Epidermal melanocyte (primary cell): ENCODE measurements around the gene CAMK2A.

ENCODE experiments used
- DNase-seq: peaks from one replicate; pipeline ENCODE4 v3.0.0; 2011; ENCODE audit warnings: low spot score; ENCODE audit not compliant: insufficient read length

Gene CAMK2A

DNA sequence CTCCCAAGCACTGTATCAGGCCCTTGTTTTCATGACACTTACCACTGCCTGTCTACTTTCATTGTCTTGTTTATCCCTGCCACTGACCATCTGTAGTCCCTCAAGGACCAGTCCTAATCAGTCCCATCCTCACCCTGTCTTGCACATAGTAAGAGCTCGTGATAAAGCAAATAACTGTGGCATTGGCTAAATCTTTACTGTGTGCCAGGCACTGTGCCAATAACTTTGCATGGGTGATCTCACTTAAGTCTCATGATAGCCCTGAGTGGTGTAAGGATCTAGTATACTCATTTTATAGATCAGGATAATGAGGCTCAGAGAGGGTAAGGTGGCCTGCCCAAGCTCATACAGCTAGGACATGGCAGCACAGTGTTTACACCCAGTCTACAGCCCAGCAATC is 117.4 kb downstream of the CAMK2A start:
- no peak for DNase-seq
